Measurements from ENCODE around the gene TICRR. TPM values are rescaled to one million over a fixed set of nuclear protein-coding genes. Genes with fewer than 3 reads are reported as not detected.
A peak's percentile ranks its signal among the peaks of the same experiment; 100 is the strongest.

TICRR gene
- total and polyA plus RNA-seq, 2 of the 4 experiments (the other 2 are of a cell fraction), result 3.0 to 4.2 TPM

DNA sequence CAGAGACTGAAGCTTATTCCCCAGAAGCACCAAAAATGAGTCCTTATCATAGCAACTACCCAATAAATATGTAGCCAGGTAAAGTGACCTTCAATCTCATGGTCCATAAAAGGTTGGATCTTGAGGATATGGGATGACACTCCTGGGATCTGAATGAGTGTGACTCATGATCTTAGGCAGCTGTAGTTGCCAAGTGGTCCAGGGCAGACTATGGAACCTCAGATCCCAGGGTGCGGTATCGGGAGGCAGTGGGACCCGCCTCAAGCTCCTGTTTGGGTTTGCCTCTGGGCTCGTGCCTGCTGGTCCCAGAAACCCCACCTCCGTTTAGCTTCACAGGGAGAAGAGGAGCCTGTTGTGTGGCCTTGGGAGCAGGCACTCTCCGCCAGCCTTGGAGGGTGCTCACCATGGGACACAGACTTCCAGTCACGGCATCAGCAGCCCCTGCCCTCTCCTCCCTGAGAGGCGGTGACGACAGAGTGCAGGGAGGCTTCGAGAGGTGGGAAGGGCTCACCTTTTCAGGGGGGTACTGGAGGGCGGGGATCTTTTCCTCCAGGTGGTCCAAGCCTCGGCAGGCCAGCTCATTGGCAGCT lies 95.8 kb downstream of the TICRR start:
- H2BK5ac ChIP-seq (ENCODE audit: low read depth, low read length, poor library complexity, severe bottlenecking), result no peak overlapping the region
- no peaks in the 10 kb centered on the region for H4K20me1 ChIP-seq (ENCODE audit: insufficient read depth, low read length)
- H3K27me3 ChIP-seq (ENCODE audit: control insufficient read depth, insufficient read depth, low read length), result no peaks in the 10 kb centered on the region
- ChIA-PET CTCF (no interaction called here), POLR2A (ENCODE audit: unreplicated experiment) (no interaction called here)
- intact Hi-C loops (cut with micrococcal nuclease) (no loop called here), in situ Hi-C loops (cut with MboI; ENCODE audit: low sequenced_read_pairs) (no loop called here), dilution Hi-C loops (cut with HindIII; ENCODE audit: low sequenced_read_pairs, unreplicated experiment) (no loop called here)
- H3K79me1 ChIP-seq (ENCODE audit: low read depth in 1 of 2, low read length in 2 of 2), result no peaks in the 10 kb centered on the region
- no peaks in the 10 kb centered on the region; the same call in 1 of the 2 replicates for H3K4me1 ChIP-seq (ENCODE audit: control insufficient read depth, insufficient read depth, low read length)
- no peak overlapping the region for H3K18ac ChIP-seq (ENCODE audit: low read depth, low read length)
- no peak overlapping the region for H3K23ac ChIP-seq (ENCODE audit: low read depth, low read length)
- TF ChIP-seq MAFK (IDR thresholded peaks at IDR 0.05; ENCODE audit: low read depth, low read length) (no peak), MAZ (IDR thresholded peaks at IDR 0.05; ENCODE audit: borderline replicate concordance, low read depth, low read length) (no peak), RFX5 (IDR thresholded peaks at IDR 0.05; ENCODE audit: low read depth, low read length) (no peak), USF2 (IDR thresholded peaks at IDR 0.05; ENCODE audit: low read depth, low read length) (no peak), CEBPB (IDR thresholded peaks at IDR 0.05; ENCODE audit: low read depth, low read length) (no peak), CHD1 (IDR thresholded peaks at IDR 0.05; ENCODE audit: low read depth, low read length) (no peak), FOS (IDR thresholded peaks at IDR 0.05; ENCODE audit: low read depth, low read length) (no peak), ELK1 (IDR thresholded peaks at IDR 0.05; ENCODE audit: borderline replicate concordance, low read depth, low read length) (no peak), RCOR1 (IDR thresholded peaks at IDR 0.05; ENCODE audit: insufficient replicate concordance, low read length) (no peak)
- TF ChIP-seq, protein P1, sequence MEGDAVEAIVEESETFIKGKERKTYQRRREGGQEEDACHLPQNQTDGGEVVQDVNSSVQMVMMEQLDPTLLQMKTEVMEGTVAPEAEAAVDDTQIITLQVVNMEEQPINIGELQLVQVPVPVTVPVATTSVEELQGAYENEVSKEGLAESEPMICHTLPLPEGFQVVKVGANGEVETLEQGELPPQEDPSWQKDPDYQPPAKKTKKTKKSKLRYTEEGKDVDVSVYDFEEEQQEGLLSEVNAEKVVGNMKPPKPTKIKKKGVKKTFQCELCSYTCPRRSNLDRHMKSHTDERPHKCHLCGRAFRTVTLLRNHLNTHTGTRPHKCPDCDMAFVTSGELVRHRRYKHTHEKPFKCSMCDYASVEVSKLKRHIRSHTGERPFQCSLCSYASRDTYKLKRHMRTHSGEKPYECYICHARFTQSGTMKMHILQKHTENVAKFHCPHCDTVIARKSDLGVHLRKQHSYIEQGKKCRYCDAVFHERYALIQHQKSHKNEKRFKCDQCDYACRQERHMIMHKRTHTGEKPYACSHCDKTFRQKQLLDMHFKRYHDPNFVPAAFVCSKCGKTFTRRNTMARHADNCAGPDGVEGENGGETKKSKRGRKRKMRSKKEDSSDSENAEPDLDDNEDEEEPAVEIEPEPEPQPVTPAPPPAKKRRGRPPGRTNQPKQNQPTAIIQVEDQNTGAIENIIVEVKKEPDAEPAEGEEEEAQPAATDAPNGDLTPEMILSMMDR (conservative IDR thresholded peaks at IDR 0.05; ENCODE audit: low read depth, low read length), result no peak
- DNase-seq (no peak), ATAC-seq (ENCODE audit: low read depth) (no peak)
- H2BK20ac ChIP-seq (ENCODE audit: low read depth, low read length), result no peak overlapping the region
- H3K56ac ChIP-seq (ENCODE audit: extremely low read depth, insufficient read depth, low read length), result no peak overlapping the region
- WGBS, 2 experiments (ENCODE audit: extremely low coverage in 2 of 2, insufficient read length in 1 of 2), result no CpG with 5 or more reads among the region's 12 CpGs
- H2BK15ac ChIP-seq (ENCODE audit: low read depth, low read length), result no peak overlapping the region
- H3K4ac ChIP-seq (ENCODE audit: low read depth, low read length), result no peak overlapping the region
- H3K27ac ChIP-seq (ENCODE audit: insufficient read depth, low read length), result no peak overlapping the region
- H2AK9ac ChIP-seq (replicated peaks; ENCODE audit: low read depth, low read length, poor library complexity), result no peak overlapping the region
- H4K5ac ChIP-seq (ENCODE audit: low read depth, low read length), result no peak overlapping the region
- no peaks in the 10 kb centered on the region for H3K36me3 ChIP-seq (ENCODE audit: control insufficient read depth, insufficient read depth, low read length)
- H2AFZ ChIP-seq (replicated peaks; ENCODE audit: low read length, poor library complexity), result peak overlapping the region; percentile 44
- H3K4me2 ChIP-seq (ENCODE audit: low read depth, low read length), result no peak overlapping the region
- no peaks in the 10 kb centered on the region for H3K9me3 ChIP-seq (ENCODE audit: control insufficient read depth, insufficient read depth, low read length)
- H3K9me1 ChIP-seq (ENCODE audit: insufficient read depth, low read length), result 0 out of 2 replicates have a peak, but pooled peaks cover 2% of the 10 kb centered on the region
- no peak overlapping the region for H3K14ac ChIP-seq (replicated peaks; ENCODE audit: low read depth, low read length)
- no peak overlapping the region for H4K8ac ChIP-seq (ENCODE audit: low read depth in 2 of 2, low read length in 2 of 2)
- no peak overlapping the region for H2AK5ac ChIP-seq (ENCODE audit: low read depth, low read length)
- no peak overlapping the region for H3K9ac ChIP-seq (ENCODE audit: low read depth, low read length)
- no peak overlapping the region for H4K91ac ChIP-seq (ENCODE audit: insufficient read depth, low read depth, low read length)
- H3K4me3 ChIP-seq (ENCODE audit: insufficient read depth, low read depth, low read length), result no peak overlapping the region
- H2BK120ac ChIP-seq (ENCODE audit: low read depth, low read length), result no peak overlapping the region
- BruUV-seq (replicated peaks), result no TSS peak
